GM23338 (cell line): ENCODE measurements around the gene UBAP1L. TPM values are rescaled to one million over a fixed set of nuclear protein-coding genes. Genes with fewer than 3 reads are reported as not detected.
"Not testable (repeated sequence)": the region's sequence is repeated elsewhere in the genome, so short reads cannot be mapped to it uniquely, and the experiment has no call there.

Experiments
- ATAC-seq: fragments of 200-7000 bp; cut with Tn5 transposase; 3 replicates; pipeline ENCODE4 v1.9.1; 2020
- DNase-seq: peaks from one replicate; pipeline ENCODE4 v3.0.0-alpha.2; 2015; ENCODE audit warnings: low spot score
- H2AFZ ChIP-seq: fragments of 200-600 bp; sonication (generic); 2 replicates; pipeline ENCODE4 v1.8.0; 2016; ENCODE audit warnings: antibody characterized with exemption, mild to moderate bottlenecking, moderate library complexity
- H3F3A ChIP-seq: fragments of 200-600 bp; sonication (generic); replicated peaks from 2 replicates; pipeline ENCODE4 v1.8.0; 2017; ENCODE audit warnings: antibody characterized with exemption, mixed run types, low read depth
- H3K27ac ChIP-seq: fragments of 200-600 bp; sonication (generic); 2 replicates; pipeline ENCODE4 v1.6.1; 2016; ENCODE audit warnings: low read depth
- H3K27me3 ChIP-seq: fragments of 200-600 bp; sonication (generic); 2 replicates; pipeline ENCODE4 v1.8.0; 2016; ENCODE audit warnings: mild to moderate bottlenecking, mixed run types, moderate library complexity; ENCODE audit not compliant: insufficient read depth
- H3K36me3 ChIP-seq: fragments of 200-600 bp; sonication (generic); 2 replicates; pipeline ENCODE4 v1.8.0; 2016; ENCODE audit warnings: mild to moderate bottlenecking; ENCODE audit not compliant: insufficient read depth
- H3K4me1 ChIP-seq: fragments of 200-600 bp; sonication (generic); 2 replicates; pipeline ENCODE4 v1.8.0; 2016; ENCODE audit warnings: mild to moderate bottlenecking, moderate library complexity; ENCODE audit not compliant: insufficient read depth
- H3K4me2 ChIP-seq: fragments of 200-600 bp; sonication (generic); 2 replicates; pipeline ENCODE4 v1.7.1; 2017; ENCODE audit warnings: mixed run types
- H3K4me3 ChIP-seq: fragments of 200-600 bp; sonication (generic); 2 replicates; pipeline ENCODE4 v1.6.1; 2016; ENCODE audit warnings: mixed run types
- H3K79me2 ChIP-seq: fragments of 200-600 bp; sonication (generic); replicated peaks from 2 replicates; pipeline ENCODE4 v1.8.0; 2017; ENCODE audit warnings: mild to moderate bottlenecking; ENCODE audit not compliant: insufficient read depth
- H3K9me2 ChIP-seq: fragments of 200-600 bp; sonication (generic); 2 replicates; pipeline ENCODE4 v1.8.0; 2017; ENCODE audit not compliant: insufficient read depth
- H4K20me1 ChIP-seq: fragments of 200-600 bp; sonication (generic); replicated peaks from 2 replicates; pipeline ENCODE4 v1.8.0; 2017; ENCODE audit warnings: mild to moderate bottlenecking; ENCODE audit not compliant: insufficient read depth
- H3K27ac Mint-ChIP-seq: 2 replicates; pipeline ENCODE4 v1.8.0; 2020; ENCODE audit warnings: inconsistent platforms, mild to moderate bottlenecking, moderate library complexity, mixed read lengths
- H3K27me3 Mint-ChIP-seq: 3 replicates; pipeline ENCODE4 v1.8.0; 2022; ENCODE audit warnings: low read depth, mild to moderate bottlenecking, moderate library complexity, mixed read lengths, inconsistent platforms; ENCODE audit not compliant: insufficient read depth, poor library complexity
- H3K36me3 Mint-ChIP-seq: 3 replicates; pipeline ENCODE4 v1.8.0; 2021; ENCODE audit warnings: low read depth, mild to moderate bottlenecking, inconsistent platforms, moderate library complexity, mixed read lengths
- H3K4me1 Mint-ChIP-seq: 3 replicates; pipeline ENCODE4 v1.8.0; 2020; ENCODE audit warnings: mild to moderate bottlenecking, inconsistent platforms, mixed read lengths
- H3K4me3 Mint-ChIP-seq: 3 replicates; pipeline ENCODE4 v1.8.0; 2021; ENCODE audit warnings: moderate library complexity, mild to moderate bottlenecking, inconsistent platforms, mixed read lengths
- H3K9me3 Mint-ChIP-seq: 3 replicates; pipeline ENCODE4 v1.8.0; 2020; ENCODE audit warnings: moderate library complexity, mild to moderate bottlenecking, inconsistent platforms, mixed read lengths
- CREB1 ChIP-seq: fragments of 250-450 bp; sonication (Bioruptor Pico); IDR thresholded peaks from 2 replicates; pipeline ENCODE4 v1.5.0; 2020; ENCODE audit warnings: low read depth, mild to moderate bottlenecking, moderate library complexity
- EZH2phosphoT487 ChIP-seq: fragments of 200-600 bp; sonication (generic); IDR thresholded peaks from one replicate; pipeline ENCODE4 v1.8.1; 2018; ENCODE audit warnings: antibody characterized with exemption; ENCODE audit not compliant: unreplicated experiment
- JUNB ChIP-seq: IDR thresholded peaks from one replicate; pipeline ENCODE4 v1.6.1; 2016; ENCODE audit warnings: antibody characterized with exemption; ENCODE audit not compliant: unreplicated experiment
- NANOG ChIP-seq: IDR thresholded peaks from 2 replicates; pipeline ENCODE4 v1.6.1; 2016; ENCODE audit warnings: antibody characterized with exemption, borderline replicate concordance
- POLR2AphosphoS5 ChIP-seq: IDR thresholded peaks from 2 replicates; pipeline ENCODE4 v1.6.1; 2016; ENCODE audit warnings: antibody characterized with exemption, low read depth
- STAT1 ChIP-seq: IDR thresholded peaks from one replicate; pipeline ENCODE4 v1.6.1; 2016; ENCODE audit warnings: antibody characterized with exemption; ENCODE audit not compliant: unreplicated experiment
- ZNF114 ChIP-seq: fragments of 250-450 bp; sonication (Bioruptor Pico); IDR thresholded peaks from 2 replicates; pipeline ENCODE4 v1.5.0; 2020; ENCODE audit warnings: mild to moderate bottlenecking, moderate library complexity
- polyA plus RNA-seq: library from polyadenylated mRNA; unstranded; fragments of >200 nt; fragmentation: Nextera tagmentation; extraction: Ambion mirVana; gene quantifications from 2 replicates; pipeline ENCODE4 v1.2.1, GENCODE V29; 2016
- total RNA-seq: library from RNA; depleted of rRNA; stranded (reverse); fragments of >200 nt; shearing (Covaris generic); gene quantifications from 2 replicates; pipeline ENCODE4 v1.2.3, GENCODE V29; 2014
- TF ChIP-seq, protein P1 (sequence below), 2 experiments: fragments of 200-600 bp in 1 of 2; sonication (generic) in 1 of 2; conservative IDR thresholded peaks; 2 replicates each; pipeline versions ENCODE4 v1.5.1 to v1.6.1; 2016 to 2017; ENCODE audit warnings: antibody characterized with exemption in 2 of 2, low read depth in 2 of 2, mild to moderate bottlenecking in 2 of 2, moderate library complexity in 1 of 2

Gene UBAP1L
- total and polyA plus RNA-seq, 2 experiments from 2014 or later = 0.53 to 1.5 TPM

DNA sequence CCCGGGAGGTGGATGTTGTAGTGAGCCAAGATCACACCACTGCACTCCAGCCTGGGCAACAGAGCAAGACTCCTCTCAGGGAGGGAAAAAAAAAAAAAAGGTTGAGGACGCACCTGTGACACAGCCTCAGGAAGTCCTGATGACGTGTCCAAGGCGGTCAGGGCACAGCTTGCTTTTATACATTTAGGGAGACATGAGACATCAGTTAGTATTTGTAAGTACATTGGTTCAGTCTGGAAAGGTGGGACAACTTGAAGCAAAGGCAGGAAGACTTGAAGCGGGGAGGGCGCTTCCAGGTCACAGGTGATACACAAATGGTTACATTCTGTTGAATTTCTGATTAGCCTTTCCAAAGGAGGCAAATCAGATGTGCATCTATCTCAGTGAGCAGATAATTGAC is 23.6 kb upstream of the UBAP1L start:
- not testable (repeated sequence) for H3K36me3 ChIP-seq, H3K4me1 ChIP-seq, H3K4me3 Mint-ChIP-seq, H3K27ac ChIP-seq, ATAC-seq, H3K27ac Mint-ChIP-seq, H3F3A ChIP-seq, H3K9me2 ChIP-seq, H3K27me3 Mint-ChIP-seq, H3K4me1 Mint-ChIP-seq, H4K20me1 ChIP-seq, H3K27me3 ChIP-seq, DNase-seq, H2AFZ ChIP-seq, H3K79me2 ChIP-seq, H3K4me3 ChIP-seq, H3K4me2 ChIP-seq
- Mint-ChIP-seq H3K36me3 (peaks cover 33% of the 10 kb centered on the region), H3K9me3 (peaks cover 45% of the 10 kb centered on the region)

DNA sequence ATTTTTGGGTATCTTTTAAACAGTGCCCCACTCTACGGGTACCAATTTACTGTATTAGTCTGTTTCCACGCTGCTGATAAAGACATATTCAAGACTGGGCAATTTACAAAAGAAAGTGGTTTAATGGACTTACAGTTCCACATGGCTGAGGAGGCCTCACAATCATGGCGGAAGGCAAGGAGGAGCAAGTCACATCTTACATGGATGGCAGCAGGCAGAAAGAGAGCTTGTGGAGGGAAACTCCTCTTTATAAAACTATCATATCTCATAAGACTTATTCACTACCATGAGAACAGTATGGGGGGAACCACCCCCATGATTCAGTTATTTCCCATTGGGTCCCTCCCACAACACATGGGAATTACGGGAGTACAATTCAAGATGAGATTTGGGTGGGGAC is 22.9 kb upstream of the UBAP1L start:
- H2AFZ ChIP-seq, DNase-seq, H3K79me2 ChIP-seq, H3F3A ChIP-seq, H3K4me2 ChIP-seq, H3K27me3 ChIP-seq, H3K27me3 Mint-ChIP-seq, H3K27ac Mint-ChIP-seq, H3K4me1 ChIP-seq, H3K4me3 Mint-ChIP-seq, H3K36me3 ChIP-seq, H3K4me1 Mint-ChIP-seq, H3K9me2 ChIP-seq, ATAC-seq, H3K27ac ChIP-seq, H3K4me3 ChIP-seq, H4K20me1 ChIP-seq: not testable (repeated sequence)
- H3K36me3 Mint-ChIP-seq = peaks cover 33% of the 10 kb centered on the region
- peaks cover 45% of the 10 kb centered on the region for H3K9me3 Mint-ChIP-seq

DNA sequence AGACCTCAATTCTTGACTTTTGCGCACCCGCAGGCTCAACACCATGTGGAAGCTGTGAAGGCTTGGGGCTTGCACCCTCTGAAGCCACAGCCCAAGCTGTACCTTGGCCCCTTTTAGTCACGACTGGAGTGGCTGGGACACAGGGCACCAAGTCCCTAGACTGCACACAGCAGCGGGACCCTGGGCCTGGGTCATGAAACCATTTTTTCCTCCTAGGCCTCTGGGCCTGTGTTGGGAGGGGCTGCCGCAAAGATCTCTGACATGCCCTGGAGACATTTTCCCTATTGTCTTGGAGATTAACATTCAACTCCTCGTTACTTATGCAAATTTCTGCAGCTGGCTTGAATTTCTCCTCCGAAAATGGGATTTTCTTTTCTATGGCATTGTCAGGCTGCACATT is 22.1 kb upstream of the UBAP1L start:
- not testable (repeated sequence) for H3K27ac ChIP-seq, H3K4me3 Mint-ChIP-seq, H3F3A ChIP-seq, H2AFZ ChIP-seq, H3K4me1 Mint-ChIP-seq, ATAC-seq, H3K9me2 ChIP-seq, H4K20me1 ChIP-seq, H3K36me3 ChIP-seq, DNase-seq, H3K79me2 ChIP-seq, H3K4me2 ChIP-seq, H3K27ac Mint-ChIP-seq, H3K27me3 ChIP-seq, H3K4me1 ChIP-seq, H3K4me3 ChIP-seq
- Mint-ChIP-seq H3K27me3 (peaks cover 12% of the 10 kb centered on the region), H3K36me3 (peaks cover 33% of the 10 kb centered on the region), H3K9me3 (peaks cover 45% of the 10 kb centered on the region)

DNA sequence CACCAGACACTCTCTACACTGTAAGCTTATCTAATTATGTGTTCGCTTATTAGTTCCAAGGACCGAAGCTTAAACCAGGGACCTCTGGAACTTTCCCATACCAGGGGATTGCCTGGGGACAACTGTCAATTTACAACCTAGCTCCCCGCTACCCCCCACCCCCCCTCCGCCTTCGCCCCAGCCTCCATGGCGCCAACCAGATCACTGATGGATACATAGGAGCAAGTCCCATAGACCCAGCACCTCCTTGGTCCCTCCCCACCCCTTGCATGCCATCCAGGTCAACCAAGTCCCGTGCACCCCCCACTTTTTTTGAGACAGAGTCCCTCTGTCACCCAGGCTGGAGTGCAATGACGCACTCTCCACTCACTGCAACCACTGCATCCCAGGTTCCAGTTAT is 19.5 kb upstream of the UBAP1L start:
- H3K9me3 Mint-ChIP-seq = peaks cover 44% of the 10 kb centered on the region
- no peak overlapping the region; the same call in 1 of the 2 replicates for H2AFZ ChIP-seq

More for the DNA sequence above, 19.5 kb upstream of the UBAP1L start:
- Histone ChIP-seq H3K27ac (no peak overlapping the region), H3K36me3 (peaks cover 2% of the 10 kb centered on the region; the same call in 1 of the 2 replicates), H3K9me2 (no peaks in the 10 kb centered on the region), H3K4me2 (peak overlapping the region; percentile 82), H4K20me1 (peaks cover 6% of the 10 kb centered on the region; the same call in 1 of the 2 replicates), H3K79me2 (peaks cover 19% of the 10 kb centered on the region), H3K4me3 (peak overlapping the region; percentile 61; the same call in 1 of the 2 replicates), H3K4me1 (peaks cover 4% of the 10 kb centered on the region), H3K27me3 (no peaks in the 10 kb centered on the region), H3F3A (0 out of 2 replicates have a peak, but pooled peaks cover 3% of the 10 kb centered on the region)
- ATAC-seq = no peak
- TF ChIP-seq STAT1 (no peak), CREB1 (CRISPR knock-in tag) (no peak), EZH2phosphoT487 (no peak), JUNB (no peak), ZNF114 (CRISPR knock-in tag) (no peak), NANOG (no peak), POLR2AphosphoS5 (no peak)
- TF ChIP-seq, protein P1, sequence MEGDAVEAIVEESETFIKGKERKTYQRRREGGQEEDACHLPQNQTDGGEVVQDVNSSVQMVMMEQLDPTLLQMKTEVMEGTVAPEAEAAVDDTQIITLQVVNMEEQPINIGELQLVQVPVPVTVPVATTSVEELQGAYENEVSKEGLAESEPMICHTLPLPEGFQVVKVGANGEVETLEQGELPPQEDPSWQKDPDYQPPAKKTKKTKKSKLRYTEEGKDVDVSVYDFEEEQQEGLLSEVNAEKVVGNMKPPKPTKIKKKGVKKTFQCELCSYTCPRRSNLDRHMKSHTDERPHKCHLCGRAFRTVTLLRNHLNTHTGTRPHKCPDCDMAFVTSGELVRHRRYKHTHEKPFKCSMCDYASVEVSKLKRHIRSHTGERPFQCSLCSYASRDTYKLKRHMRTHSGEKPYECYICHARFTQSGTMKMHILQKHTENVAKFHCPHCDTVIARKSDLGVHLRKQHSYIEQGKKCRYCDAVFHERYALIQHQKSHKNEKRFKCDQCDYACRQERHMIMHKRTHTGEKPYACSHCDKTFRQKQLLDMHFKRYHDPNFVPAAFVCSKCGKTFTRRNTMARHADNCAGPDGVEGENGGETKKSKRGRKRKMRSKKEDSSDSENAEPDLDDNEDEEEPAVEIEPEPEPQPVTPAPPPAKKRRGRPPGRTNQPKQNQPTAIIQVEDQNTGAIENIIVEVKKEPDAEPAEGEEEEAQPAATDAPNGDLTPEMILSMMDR (conservative IDR thresholded peaks at IDR 0.05; ENCODE audit: low read depth in 2 of 2) = no peak
- peaks cover 38% of the 10 kb centered on the region for H3K36me3 Mint-ChIP-seq
- peak overlapping the region; percentile 95 for H3K4me3 Mint-ChIP-seq
- peaks cover 12% of the 10 kb centered on the region for H3K27me3 Mint-ChIP-seq
- no peak for DNase-seq
- no peak overlapping the region for H3K27ac Mint-ChIP-seq
- H3K4me1 Mint-ChIP-seq = peaks cover 14% of the 10 kb centered on the region
